ENCODE measurements around the gene NUDT21. TPM values are rescaled to one million over a fixed set of nuclear protein-coding genes. Genes with fewer than 3 reads are reported as not detected.
A peak's percentile ranks its signal among the peaks of the same experiment; 100 is the strongest.
"Not testable (repeated sequence)": the region's sequence is repeated elsewhere in the genome, so short reads cannot be mapped to it uniquely, and the experiment has no call there.

The NUDT21 gene
- total RNA-seq, 1 experiment from 2014 or later = 404 TPM

DNA sequence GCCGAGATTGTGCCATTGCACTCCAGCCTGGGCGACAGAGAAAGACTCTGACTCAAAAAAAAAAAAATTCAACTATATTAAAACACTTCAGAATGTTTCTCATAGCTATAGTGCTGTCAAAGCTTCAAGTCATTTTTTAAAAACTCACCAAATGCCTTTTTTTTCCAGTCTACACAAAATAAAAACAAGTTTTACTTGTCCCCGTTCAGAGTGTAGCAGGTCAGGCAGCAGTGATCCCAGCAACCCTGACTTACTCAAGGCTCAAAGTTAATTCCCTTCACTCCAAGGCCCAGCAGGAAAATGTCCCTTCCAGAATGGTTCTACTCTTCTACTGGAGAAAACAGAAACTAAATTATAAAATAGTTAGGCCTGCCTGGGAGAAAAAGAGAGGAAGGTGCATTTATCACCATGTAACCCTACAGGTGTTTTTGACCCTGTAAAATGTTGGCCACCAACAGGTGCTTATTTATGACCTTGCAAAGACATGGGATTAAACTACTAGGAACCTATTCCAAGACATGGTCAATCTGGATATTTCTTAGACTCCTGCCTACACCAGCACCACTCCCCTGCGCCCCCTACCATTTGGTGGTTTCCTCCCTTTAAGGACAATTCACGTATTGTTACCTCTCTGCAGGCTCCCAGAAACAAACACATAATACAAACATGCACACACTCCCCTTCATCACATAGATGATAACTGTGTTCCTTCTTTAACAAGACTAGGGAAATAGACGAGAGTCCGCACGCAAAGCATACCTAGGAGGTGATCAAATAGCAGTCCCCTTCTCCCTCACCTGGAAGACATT, 31.2 kb downstream of the NUDT21 start:
- no peak for DNase-seq (ENCODE audit: low read depth)

DNA sequence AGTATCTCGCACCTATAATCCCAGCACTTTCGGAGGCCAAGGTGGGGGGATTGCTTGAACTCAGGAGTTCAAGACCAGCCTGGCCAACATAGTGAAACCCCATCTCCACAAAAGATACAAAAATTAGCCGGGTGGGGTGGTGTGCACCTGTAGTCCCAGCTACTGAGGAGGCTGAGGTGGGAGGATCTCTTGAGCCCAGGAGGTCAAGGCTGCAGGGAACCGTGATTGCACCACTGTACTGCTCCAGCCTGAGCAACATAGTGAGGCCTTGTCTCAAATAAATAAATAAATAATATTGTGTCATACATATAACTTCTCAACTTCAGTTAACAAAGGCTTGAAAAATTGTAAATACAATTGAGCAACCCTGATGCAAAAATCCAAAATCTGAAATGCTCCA, 34.0 kb downstream of the NUDT21 start:
- DNase-seq (ENCODE audit: low read depth) = no peak

DNA sequence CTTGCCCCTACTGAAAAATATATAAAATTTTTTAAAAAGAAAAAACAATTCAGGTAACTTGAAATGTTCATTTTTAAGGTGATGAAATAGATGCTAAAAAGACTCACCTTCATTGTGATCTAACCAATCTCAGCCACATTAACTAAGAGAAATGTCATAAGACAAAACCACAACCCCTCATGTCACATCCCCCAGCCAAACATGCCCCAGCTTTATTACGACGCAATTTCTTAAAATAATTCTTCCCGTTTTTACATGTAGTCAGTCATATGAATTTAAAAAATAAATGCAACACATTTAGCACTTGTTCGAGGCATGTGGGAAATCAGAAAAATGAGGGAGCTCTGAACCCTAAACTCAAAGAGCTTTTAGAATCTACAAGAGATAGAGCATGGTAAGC, 35.3 kb downstream of the NUDT21 start:
- no peak for DNase-seq (ENCODE audit: low read depth)

DNA sequence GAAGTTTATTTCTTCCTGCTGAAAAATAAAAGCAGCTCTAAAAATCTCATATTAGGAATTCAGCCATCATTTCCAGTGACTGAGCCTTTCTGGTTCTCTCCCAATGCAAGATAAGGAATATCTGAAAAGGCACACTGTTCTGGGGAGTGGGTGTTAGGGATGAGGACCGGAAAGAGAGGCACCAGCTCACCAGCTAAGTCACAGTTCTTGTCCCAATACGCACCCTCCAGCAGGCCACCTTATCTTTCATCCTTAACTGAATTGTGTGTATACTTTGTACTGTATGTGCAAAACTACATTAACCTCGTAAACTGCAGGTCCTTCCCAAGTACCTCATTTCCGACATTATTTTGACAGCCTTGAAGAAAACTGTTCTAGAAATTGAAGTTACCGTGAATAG, 36.8 kb downstream of the NUDT21 start:
- DNase-seq (ENCODE audit: low read depth) = no peak

DNA sequence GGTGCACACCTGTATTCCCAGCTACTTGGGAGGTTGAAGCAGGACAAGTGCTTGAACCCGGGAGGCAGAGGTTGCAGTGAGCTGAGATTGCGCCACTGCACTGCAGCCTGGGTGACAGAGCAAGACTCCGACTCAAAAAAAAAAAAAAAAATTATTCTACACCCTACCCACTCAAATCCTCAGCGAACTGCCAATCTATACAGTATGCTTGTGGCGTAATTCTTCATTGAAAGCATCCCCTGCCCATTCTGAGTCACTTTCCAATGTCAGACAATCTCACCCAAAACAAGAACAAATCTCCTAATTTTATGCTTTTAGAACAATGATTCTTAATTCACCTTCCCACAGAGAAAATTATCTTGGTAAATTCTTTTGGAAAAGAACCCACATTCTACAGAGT, 37.8 kb downstream of the NUDT21 start:
- no peak for DNase-seq (ENCODE audit: low read depth)

DNA sequence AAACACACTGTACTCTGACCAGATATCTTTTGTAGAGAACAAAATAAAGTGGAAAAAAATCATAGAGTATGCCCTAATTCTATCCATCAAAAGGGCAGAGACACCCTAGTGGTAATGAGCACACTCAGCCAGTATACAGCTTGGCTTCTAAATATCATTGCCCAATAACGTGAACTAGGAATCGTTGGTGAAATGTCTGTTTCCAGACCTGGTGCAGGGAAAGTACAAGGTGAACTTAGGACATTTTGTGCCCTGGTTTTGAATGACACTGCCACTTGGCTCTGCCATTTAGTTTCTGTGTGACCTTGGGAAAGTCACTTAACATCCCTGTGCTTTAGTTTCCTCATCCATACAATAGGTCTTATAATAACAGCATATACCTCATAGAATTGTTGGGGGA, 39.5 kb downstream of the NUDT21 start:
- DNase-seq (ENCODE audit: low read depth) = no peak

DNA sequence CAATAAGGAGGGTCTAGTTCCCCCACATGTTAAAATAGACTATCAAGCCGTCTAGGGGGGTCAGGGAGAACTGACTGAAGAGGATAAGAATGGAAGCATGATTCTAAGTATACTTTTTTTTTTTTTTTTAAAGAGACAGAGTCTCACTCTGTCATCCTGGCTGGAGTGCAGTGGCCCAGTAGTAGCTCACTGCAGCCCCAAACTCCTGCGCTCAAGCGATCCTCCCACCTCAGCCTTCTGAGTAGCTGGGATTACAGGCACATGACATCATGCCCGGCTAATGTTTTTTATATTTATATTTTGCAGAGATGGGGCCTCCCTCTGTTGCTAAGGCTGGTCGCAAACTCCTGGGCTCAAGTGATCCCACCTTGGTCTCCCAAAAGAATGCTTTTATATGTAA, 40.0 kb downstream of the NUDT21 start:
- no peak for DNase-seq (ENCODE audit: low read depth)

DNA sequence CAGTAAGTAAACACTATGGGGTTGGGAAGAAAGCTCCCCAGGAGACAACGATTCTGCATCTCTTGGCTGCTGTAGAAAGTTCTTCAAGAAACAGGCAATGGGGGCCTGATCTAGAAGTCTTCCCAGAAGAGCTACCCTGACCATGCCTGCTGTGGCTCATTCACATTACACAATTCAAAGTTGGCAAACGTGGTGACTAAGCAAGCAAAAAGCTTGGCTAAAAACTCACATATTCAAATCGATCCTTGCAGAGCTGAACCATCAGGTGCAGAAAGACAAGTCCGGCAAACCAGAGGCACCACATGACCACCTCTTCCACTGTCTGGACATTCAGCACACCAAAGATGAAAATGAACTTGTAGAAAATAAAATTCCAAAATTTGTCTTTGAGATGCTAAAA, 41.9 kb downstream of the NUDT21 start:
- DNase-seq (ENCODE audit: low read depth) = peak; percentile 55

DNA sequence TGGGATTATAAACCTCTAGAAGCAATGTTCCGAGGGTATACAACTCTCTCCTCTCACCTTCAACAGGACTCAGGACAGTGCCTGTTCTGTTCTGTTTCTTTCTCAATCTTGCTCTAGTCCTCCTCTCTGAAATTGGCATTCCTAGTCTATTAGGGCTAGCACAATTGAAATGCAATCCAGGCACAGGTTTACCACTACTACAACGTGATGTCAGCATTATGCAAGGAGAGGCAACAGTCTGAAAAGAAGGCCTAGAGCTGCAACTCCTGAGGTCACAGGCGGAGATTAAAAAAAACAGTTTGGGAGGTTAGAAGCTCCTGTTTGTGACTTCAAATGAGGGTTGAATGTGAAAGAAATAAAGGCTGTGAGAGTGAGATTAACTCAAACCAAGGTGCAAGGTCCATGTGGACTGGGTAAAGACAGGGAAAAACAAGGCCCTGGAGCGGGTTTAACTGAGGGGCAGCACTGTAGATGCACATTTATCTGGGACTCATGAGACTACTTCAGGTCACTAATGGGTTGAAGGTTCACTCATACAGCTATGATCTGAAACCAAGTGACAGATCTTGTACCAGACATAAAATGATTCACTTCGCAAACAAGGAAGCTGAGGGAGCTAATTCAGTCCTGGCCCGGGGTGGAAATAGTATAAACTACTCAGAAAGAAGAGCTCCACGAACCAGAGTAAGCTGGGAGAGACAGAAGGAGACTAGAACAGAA, 42.6 kb downstream of the NUDT21 start:
- no peak for DNase-seq (ENCODE audit: low read depth)

DNA sequence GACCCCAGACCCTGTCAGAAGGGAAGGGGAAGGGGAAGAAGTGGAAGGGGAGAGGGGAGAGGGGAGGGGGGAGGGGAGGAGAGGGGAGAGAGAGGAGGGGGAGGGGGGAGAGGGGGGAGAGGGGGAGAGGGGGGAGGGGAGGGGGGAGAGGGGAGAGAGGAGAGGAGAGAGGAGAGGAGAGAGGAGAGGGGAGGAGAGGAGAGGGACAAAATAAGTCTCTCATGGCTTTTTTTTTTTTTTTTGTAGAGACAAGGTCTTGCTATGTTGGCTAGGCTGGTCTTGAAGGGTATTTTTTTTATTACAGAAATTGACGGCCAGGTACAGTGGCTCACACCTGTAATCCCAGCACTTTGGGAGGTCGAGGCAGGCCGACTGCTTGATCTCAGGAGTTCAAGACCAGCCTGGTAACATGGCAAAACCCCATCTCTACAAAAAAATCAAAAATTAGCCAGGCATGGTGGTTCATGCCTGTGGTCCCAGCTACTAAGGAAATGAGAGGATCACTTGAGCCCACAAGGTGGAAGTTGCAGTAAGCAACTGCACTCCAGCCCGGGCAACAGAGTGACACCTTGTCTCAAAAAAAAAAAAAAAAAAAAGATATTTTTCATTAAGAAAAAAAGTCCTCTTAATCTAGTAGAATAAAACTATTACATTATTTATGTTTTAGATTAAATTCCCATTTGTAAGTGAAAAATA, 45.0 kb downstream of the NUDT21 start:
- DNase-seq (ENCODE audit: low read depth) = no peak

DNA sequence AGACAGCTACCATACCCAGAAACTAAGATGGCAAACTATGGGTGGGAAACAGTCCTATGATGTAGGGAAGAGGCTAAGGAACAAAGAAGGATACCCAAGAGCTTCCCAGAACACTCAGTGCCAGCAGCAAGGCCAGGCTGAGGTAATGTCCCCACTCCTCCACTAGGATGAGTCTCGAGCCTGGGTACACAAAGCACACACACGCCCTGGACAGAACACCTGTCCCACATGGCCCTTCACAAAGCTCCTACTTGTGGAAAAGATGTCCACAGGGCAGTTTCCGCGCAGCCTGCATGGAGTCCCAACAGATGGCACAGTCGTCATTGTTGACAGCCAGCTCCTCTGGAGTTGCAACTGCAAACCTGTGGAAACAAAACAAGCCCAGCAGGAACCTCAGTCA, 49.6 kb downstream of the NUDT21 start:
- DNase-seq (ENCODE audit: low read depth) = no peak

DNA sequence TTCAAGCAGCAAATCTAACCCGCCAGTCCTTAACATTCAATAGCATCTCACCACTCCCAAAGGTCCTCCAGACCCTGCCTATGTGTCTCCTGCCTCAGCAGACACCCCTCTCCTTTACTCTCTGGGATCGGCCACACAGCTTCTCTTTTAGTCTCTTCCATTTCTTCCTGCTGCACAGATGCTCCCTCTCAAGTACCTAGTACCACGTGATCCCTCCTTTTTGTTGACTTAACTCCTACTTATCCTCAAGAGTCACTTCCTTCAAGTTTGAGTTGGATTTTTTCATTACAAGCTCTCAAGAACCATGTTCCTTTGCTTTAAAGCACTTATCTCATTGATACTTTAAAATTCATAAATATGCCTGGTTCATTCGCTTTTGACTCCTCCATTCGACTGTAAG, 50.7 kb downstream of the NUDT21 start:
- no peak for DNase-seq (ENCODE audit: low read depth)

DNA sequence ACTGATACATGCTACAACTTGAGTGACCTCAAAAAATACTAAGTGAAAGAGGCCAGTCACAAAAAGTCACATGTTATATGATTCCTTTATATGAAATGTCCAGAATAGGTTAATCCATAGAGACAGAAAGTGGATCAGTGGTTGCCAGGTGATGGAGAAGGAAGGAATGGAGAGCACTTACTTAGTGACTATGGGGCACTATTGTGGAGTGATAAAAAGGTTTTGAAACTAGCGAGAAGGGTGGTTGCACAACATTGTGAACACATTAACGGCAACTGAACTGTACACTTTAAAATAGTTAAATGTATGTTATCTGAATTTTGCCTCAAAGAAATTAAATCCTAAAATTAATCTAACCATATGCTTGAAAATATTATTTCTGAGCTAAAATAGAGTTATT, 51.6 kb downstream of the NUDT21 start:
- no peak for DNase-seq (ENCODE audit: low read depth)

DNA sequence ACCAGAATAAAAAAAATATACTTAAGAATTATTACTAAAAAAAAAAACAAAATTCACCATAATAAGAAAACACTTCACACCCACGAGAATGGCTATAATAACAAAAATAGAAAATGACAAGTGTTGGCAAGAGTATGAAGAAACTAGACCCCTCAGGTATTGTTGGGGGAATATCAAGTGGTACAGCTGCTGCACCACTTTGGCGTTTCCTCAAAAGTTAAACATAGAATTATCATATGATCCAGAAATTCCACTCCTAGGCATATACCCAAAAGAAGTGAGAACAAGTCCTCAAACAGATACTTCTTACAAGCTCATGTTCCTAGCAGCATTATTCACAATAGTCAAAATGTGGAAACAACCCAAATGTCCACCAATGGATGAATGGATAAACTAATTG, 52.1 kb downstream of the NUDT21 start:
- no peak for DNase-seq (ENCODE audit: low read depth)

DNA sequence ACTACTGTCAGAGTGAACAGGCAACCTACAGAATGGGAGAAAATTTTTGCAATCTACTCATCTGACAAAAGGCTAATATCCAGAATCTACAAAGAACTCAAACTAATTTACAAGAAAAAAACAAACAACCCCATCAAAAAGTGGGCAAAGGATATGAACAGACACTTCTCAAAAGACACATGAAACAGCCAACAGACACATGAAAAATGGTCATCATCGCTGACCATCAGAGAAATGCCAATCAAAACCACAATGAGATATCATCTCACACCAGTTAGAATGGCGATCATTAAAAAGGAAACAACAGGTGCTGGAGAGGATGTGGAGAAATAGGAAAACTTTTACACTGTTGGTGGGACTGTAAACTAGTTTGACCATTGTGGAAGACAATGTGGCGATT, 54.4 kb downstream of the NUDT21 start:
- not testable (repeated sequence) for DNase-seq (ENCODE audit: low read depth)

DNA sequence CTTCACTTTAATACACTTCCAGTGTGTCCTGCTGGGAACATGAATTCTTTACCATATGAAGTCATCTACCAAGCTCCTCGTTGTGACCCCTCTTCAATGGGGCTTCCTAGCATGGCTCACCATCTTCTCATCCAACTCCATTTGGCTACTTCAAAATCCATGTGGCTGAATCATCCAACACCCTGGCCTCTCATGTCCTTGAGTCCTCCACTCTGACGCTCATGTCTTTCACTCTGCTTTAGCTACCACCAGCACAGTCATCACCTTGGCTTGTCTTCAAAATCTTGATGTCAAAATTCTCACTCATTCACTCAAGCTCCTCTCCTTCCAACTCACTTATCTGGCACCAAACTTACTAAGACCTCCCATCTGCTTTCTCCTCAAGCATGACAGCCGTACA, 61.6 kb downstream of the NUDT21 start:
- DNase-seq (ENCODE audit: low read depth) = peak; percentile 98

DNA sequence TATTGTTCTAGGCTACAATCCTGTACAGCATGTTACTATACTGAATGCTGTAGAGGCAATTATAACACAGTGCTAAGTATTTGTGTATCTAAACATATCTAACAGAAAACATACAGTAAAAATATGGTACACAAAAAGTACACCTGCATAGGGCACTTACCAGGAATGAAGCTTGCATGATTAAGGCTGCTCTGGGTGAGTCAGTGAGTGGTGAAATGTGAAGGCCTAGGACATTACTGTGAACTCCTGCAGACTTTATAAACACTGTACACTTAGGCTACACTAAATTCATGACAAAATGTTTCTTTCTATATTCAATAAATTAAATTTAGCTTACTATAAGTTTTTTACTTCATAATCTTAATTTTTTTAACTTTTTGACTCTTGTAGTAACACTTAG, 62.9 kb downstream of the NUDT21 start:
- no peak for DNase-seq (ENCODE audit: low read depth)

DNA sequence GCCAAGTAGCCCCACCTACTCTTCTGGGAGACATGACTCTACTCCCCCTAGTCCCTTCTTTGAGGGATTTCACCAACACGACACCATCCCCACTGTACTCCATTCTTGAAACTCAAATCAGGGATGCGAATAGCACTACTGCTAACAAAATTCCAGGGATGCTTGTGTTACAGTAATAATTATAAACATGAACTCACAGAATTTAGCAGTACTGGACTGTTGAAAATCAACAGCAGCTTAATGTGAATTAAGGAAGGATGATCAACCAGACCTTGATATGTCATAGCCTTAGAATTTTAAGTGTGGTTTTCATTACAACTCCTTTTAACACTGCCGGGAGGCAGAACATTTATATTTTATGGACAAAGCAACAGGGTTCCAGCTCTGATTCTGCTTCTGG, 63.7 kb downstream of the NUDT21 start:
- DNase-seq (ENCODE audit: low read depth) = no peak

DNA sequence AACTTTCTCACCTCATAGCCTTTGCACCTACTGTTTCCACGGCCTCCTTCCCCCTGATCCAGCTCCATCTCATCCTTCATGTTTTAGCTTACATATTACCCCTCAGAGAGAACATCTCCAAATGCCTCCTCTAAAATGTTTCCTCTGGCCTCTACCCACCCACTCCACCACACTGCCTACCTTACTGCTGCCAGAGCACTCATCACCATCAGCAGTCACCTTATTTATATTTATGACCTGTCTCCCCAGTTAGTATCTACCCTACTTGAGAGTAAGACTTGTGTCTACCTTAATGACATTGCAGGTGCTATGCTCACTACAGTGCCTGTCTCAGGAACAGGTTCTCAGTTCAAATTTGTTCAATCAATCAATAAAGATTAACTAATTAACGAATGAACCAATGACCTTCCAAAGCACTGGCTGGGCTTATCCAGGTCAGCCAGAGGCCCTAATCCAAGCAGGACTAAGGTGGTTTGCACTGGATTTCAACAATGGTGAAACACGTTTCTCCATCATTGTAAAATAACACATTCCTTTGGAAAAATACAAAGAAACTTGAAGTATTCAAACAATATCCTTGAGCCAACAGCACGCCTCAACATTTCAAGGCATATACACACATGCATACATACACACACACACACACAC, 66.9 kb downstream of the NUDT21 start:
- DNase-seq (ENCODE audit: low read depth) = no peak

DNA sequence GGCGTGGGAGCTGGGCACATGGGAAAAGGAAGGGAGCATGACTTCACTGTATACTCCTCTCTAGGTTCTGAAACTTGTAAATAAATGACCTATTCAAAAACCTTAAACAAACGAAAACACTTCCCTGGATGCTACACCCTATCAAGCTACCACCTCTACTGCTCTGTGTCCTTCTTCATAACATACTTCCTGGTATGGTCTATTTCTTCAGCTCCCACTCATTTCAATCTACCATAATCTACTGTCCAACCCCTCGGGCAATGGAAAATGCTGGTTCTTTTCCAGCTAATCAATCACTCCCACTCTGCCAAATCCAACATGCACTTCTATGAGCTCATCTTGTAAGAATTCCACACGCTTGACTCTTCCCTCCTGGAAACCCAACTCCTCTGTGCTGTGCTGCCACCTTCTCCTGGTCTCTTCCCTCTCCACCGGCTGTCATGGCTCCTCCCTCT, 68.2 kb downstream of the NUDT21 start:
- DNase-seq (ENCODE audit: low read depth) = peak; percentile 53

DNA sequence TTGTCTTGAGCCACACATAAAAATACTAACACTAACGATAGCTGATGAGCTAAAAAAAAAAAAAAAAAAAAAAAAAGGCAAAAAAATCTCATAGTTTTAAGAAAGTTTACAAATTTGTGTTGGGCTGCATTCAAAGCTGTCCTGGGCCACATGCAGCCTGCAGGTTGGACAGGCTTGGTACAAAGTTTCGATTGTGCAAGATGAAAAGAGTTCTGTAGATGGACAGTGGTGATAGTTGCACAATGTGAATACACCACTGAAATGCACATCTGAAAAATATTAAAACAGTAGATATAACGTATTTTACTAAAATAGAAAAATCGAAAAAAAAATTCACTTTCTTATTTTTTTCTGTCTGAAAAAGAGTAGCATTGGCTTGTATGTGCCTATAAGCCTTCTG, 68.7 kb downstream of the NUDT21 start:
- DNase-seq (ENCODE audit: low read depth) = no peak
